GM18873 (cell line): ENCODE measurements around the gene TOMM34.

Source experiments
- ATAC-seq: cut with Tn5 transposase; IDR thresholded peaks from one replicate; pipeline ENCODE4 v1.9.1; 2021; ENCODE audit warnings: mild to moderate bottlenecking, moderate library complexity, moderate number of reproducible peaks; ENCODE audit not compliant: unreplicated experiment, low FRiP score

Gene TOMM34

DNA sequence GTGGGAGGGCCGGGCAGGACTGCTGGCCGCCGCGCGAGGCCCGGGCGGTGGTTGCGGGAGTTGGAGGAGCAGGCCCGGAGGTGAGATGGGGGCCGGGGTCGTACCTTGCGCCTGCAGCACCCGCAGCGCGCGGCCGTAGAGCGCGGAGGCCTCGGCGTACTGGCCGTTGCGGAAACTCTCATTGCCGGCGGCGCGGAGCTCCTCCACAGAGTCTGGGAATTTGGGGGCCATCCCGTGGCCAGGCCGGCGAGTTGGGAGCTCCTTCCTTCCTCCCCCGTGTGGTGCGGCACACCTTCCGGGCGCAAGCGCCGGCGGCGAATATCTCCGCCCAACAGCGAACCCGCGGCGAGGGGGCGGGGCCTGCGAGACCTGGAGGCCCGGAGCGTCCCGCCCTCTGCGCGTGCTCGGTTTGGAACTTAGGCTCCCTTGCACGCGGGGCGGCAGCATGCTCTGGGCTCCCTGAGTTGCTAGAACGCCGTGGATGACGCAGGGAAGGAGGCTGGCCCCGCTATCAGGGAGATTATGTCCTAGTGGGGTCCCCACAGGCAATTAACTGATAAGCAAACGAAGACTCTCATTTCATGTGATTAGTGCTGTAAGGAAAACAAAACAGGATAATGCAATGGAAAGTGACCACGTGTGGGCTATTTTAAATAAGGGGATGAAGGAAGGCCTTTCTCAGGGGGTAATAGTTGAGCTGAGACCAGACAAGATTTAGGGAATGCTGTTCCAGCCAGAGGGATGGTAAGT lies at the start of gene TOMM34:
TSS of gene TOMM34 (minus strand) at position 295 of the 750 bp plus-strand sequence. CDS start at position 231, 64 bp downstream.
- peak; percentile 70 for ATAC-seq

GRCh38 chr20:45008521-45009049 lies 48.4 kb upstream of the TOMM34 start:
- no peak for ATAC-seq

DNA sequence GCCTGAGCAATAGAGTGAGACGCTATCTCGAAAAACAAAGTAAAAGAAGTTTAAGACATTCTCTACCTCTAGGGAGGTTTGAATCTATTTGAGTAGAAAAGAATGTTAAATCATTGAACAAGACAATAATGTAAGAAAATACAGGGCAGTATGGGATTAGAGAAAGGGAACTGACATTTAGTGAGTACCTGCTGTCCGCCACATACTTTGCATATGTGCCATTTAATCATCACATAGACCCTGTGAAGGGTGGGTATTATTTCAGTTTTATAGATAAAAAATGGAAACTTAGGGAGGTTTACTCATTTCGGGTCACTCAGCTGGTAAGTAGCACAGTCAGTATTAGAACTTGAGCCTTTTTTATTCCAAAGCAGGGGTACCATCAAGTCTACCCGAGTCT lies 37.5 kb upstream of the TOMM34 start:
- ATAC-seq, result no peak

- no peak for ATAC-seq
Observed at GRCh38 chr20:44997171-44997570, 37.0 kb upstream of the TOMM34 start.

- no peak for ATAC-seq
Observed at GRCh38 chr20:44993343-44993742, 33.1 kb upstream of the TOMM34 start.

DNA sequence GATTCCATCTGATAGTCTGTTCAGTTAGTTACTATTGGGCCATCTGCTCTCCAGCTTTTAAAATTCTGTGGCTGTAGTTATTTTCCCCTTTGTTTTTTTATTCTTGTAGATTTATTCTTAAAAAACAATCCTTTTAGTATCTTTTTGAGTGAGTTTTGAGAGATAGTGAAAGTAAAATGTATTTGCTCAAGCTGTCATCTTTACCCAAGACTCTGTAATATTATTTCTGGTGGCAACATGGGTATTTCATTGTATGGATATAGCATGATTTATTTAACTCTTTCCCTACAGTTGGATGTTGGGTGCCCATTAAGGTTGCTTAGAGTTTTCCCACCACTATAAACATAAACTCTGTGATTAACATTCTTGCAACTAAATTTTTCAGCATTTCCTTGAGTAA lies 30.8 kb upstream of the TOMM34 start:
- no peak for ATAC-seq

- no peak for ATAC-seq
Observed at GRCh38 chr20:44990425-44990824, 30.2 kb upstream of the TOMM34 start.

DNA sequence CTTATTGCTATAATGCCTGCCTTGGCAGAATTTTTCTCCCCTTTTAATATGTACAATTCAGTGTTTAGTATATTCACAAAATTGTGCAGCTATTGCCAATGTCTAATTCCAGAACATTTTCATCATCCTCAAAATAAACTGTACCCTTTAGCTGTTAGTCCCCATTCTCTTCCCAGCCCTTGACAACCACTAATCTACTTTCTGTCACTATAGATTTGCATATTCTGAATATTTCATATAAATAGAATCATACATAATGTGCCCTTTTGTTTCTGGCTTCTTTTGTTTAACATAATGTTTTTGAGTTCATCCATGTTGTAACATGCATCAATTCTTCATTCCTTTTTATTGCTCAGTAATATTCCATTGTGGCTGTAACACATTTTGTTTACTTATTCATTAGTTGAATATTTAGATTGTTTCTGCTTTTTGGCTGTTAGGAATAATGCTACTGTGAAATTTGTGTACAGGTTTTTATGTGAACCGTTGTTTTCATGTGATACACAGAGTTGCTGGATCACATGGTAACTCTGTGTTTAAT lies 28.5 kb upstream of the TOMM34 start:
- no peak for ATAC-seq

- no peak for ATAC-seq
Observed at GRCh38 chr20:44983093-44983674, 23.0 kb upstream of the TOMM34 start.

- no peak for ATAC-seq
Observed at GRCh38 chr20:44981736-44982406, 21.7 kb upstream of the TOMM34 start.

DNA sequence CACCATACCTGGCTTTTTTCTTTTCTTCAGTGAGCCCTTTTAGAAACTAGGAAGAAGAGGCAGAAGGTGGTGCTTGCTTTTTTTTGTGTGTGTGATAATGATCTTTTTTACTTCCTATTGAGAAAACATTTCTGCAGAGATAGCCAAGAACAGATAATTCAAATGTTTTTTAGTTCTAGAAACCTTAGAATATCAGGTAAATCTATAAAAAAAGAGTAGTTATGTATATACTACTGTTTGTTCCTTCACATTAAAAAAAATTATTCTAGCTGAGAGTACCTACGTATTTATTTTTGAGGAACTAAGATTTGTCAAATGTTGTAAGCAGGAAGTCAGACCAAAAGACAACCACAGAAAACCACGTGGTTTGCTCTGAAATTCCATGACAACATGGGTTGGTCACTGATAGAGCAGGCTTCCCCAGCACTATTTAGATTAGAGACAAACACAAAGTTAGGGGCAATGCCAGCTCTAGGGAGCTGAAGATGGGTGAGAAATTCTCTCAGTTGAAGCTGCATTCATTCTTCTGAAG lies 19.0 kb upstream of the TOMM34 start:
- peak; percentile 75 for ATAC-seq

- ATAC-seq, result no peak
Observed at GRCh38 chr20:44976698-44977097, 16.5 kb upstream of the TOMM34 start.

- ATAC-seq, result no peak
Observed at GRCh38 chr20:44973053-44973452, 12.9 kb upstream of the TOMM34 start.

GRCh38 chr20:44970243-44970757 lies 10.1 kb upstream of the TOMM34 start:
- no peak for ATAC-seq

- no peak for ATAC-seq
Observed at GRCh38 chr20:44969300-44969894, 9.2 kb upstream of the TOMM34 start.

DNA sequence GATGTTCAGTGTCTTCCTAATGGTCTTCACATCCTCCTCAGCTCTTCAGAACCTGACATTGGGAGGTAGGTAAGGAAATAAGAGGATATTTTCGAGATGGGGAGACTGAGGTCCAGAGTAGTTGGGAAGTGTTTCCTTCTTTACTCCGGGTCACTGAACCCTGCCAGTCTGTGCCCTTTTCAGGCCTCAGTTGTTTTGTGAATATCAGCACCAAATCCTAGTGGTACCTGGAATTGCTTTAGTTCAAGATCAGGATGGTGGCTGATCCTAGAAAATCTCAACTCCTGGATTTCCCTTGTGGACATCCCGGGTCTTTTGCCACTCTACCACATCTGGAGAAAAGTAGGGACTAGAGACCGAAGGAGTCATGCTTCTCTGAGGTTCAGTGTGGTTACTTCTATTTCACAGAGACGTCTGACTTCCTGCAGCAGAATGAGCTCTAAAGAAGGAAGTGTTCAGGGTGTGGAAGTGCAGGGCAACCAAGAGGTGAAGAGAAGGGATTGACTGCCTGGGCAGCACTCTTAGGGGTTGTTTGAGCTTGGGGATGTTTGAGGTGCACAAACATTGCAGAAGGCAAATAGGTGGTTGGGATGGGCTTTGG lies 7.1 kb upstream of the TOMM34 start:
- ATAC-seq, result no peak

DNA sequence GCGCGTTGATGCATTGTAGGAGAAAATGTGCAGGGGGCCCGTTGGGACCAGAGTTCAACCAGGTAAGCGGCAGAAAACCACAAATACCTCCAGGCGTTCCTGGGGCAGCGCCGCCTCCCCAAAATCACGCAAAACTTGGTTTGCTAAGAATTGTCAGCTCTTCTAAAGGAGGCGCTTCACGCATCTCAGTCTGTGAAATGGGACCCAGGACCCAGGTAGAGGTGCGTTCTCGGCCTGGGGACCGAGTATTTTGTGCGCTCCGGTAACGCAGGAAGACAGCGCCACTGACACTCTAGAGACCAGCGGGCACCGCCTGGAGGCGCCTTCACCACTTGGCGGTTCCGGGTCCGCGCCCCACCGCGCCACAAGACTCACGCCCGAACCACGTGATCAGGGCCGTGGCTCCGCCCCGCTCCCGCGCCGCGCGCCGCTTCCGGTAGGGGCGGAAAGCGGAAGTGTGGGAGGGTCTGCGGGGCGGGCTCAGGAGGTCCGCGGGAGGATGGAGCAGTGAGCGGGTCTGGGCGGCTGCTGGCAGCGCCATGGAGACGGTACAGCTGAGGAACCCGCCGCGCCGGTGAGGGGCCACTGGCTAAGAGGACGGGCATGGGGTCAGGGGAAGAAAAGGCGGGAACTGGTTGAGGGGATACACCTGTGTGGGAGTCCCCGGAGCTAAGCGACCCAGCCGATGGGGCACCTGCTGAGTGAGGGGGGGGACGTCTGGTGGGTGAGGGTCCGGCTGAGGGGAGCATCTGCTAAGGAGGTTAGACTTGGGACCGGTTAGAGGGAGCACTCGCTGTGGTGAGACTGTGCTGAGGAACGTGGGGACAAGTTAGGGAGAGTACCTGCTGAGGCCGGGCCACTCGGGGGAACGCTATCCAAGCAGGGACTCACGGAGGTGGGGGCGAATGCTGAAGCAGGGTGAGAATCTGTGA lies 6.1 kb upstream of the TOMM34 start, which contains the start of gene STK4:
TSS of gene STK4 (plus strand) at position 483 of the 932 bp plus-strand sequence. CDS start at position 540, 57 bp downstream.
- peak; percentile 60 for ATAC-seq

GRCh38 chr20:44965651-44966029 lies 5.4 kb upstream of the TOMM34 start:
- no peak for ATAC-seq
